AML-193 (cell line): ENCODE measurements around the gene DTX4.

Experiments
- DNase-seq, 2 experiments: peaks; one replicate each; lab custom pipeline; 2025; lab: John Stamatoyannopoulos, UW

The DTX4 gene

DNA sequence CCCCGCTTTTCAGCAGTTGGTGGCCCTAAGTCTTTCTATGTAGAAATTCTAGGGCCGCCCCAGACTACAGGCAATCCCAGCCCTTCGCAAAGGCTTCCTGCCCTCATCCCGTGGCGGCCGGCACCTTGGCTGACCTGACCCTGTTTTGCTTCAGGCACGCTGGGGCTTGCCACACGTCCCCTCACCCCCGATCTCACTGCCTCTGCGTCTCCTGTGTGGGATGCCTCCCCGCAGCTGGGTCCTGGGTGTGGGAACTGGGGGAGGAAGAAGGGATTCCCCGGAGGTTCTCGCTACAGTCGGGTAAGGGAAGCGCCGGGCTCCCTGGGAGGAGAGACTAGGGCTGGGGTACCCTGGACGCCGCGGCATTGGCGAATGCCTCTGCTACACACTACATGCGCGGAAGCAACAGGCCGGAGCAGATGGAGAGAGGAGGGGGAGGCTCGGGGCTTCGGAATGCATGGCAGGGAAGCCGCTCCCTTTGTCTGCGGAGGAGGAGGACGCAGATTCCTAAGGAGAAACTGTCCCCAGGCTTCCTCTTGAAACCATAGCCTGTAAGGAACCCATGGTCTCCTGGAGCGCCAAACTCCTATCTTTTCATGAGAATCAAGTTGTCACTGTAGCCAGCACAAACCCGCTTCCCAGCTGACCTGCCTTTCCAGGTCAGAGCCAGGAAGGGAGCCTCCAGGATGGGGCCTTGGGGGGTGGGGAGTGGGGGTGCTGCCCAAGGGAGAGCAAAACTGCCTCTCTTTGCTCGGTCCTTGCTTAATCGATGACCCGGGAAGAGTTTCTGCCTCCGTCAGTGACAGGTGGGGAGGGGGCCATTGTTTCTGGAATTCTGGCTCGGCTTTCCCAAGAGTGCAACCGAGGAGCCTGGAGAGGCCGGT lies 1.4 kb downstream of the DTX4 start:
- no peak for DNase-seq

DNA sequence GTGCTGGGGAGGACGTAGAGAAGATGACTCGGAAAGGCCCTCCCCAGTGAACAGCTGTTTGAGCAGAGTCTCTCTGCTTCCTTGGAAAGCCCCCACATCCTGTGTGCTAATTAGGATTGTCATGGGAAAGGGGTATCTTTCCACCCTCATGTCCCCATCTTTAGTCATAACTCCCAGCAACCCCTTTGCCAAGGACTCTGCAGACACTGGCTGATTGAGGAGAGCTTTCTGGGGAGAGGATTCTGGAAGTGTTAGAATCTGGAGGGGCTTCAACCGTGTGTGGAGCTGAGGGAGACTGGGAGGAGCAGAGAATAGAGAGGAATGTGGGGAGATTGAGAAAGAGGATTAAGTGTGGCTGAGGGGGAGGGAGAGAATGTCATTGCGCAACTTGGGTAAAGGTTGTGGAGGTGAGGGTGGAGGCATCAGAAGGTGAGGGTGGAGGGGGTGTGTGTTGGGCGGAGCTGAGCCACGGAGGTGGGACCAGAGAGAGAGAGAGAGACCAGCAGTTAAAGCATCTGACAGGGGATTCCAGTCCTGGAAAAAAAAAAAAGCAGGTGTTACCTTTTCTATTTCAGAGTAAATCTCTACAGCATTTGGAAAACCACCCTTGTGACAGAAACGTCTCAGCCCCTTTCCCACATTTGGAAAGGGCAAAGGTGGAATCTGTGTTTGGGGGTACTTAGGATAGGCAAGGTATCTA lies 2.2 kb downstream of the DTX4 start:
- no peak for DNase-seq

DNA sequence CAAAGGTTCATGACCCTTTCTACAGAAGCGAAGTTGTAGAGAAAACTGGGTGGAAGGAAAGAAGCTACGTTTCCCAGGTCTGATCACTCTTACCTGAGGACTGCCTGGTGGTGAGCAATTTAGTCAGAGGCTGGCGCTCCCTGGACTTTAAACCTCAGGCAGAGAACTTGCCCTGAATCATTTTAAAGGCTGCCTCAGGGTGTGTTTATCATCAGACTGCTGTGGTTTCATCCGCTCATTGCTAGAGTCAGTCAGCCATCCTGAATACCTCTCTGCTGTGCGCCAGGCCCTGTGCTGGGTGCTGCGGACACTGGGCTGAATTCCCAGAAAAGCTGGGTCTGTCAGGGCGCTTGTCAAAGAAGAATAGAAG lies 2.7 kb downstream of the DTX4 start:
- no peak for DNase-seq

DNA sequence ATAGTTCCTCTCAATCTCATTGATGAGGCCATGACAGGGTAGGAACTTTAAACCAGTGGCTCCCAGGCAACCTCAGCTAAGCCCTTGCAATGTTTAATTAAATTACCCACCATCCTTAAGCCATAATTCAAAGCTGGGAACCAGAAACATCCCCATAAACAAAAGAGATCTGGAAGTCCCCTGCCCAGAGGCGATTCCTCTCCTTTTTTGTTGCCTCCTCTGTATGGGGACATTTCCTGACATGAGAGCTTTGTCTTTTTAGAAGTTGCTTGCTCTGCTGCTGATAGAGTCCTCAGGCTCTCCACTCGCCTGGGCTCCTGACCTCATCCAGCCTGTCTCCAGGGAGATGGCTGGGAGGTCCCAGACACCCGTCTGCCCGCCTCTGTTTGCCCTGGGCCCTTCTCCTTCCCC lies 3.2 kb downstream of the DTX4 start:
- DNase-seq = no peak

DNA sequence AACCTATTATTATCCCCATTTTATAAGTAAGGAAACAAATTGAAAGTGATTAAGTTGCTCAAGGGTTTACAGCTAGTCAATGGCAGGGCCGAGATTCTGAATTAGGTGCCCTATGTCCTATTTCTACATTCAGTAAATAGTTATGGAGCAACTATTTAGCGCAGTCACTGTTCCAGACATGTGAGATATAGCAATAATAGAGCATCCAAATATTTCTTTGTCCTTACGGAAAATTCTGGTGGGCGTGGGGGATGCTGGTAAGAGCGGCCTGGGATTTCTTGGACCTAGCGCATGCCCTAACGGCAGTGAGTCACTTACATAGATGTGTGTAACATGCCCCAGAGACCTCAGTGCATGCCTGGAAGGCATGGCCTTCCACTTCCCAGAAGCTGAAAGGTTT lies 4.4 kb downstream of the DTX4 start:
- no peak for DNase-seq

DNA sequence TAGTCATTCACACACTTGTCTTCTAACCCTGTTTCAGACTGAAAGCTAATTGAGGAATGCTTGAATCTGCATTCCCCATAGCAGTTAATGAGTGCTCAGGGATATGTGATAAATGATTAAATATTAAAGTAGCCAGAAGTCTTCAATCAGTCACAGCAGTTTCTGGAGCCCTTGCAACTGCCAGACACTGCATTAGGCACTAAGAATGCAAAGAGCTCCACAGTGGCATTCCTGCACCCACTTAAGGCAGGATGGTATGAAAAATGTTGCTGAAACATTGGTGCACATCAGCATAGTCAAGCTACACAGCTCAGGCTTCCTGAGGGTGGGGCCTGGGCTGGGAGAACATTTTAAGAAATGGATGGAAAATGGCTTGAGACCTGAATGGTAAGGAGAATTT lies 6.5 kb downstream of the DTX4 start:
- no peak for DNase-seq

DNA sequence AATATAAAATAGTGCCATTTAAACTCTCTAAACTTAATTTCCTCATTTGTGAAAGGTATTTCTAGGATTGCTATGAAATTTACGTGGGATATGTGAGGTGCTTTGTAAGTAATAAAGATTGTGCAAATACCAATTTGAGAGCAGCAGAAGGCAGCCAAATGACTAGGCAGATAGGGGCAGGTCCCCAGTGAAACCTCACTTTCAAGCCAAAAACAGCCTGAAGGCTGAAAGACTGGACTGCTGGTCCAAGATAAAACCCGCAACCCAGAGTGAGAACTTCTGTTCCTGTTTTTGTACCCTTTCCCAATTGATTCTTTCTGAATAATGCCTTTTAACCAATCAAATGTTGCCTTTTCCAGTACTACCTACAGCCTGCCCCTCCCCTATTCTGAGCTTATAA lies 7.2 kb downstream of the DTX4 start:
- no peak for DNase-seq

DNA sequence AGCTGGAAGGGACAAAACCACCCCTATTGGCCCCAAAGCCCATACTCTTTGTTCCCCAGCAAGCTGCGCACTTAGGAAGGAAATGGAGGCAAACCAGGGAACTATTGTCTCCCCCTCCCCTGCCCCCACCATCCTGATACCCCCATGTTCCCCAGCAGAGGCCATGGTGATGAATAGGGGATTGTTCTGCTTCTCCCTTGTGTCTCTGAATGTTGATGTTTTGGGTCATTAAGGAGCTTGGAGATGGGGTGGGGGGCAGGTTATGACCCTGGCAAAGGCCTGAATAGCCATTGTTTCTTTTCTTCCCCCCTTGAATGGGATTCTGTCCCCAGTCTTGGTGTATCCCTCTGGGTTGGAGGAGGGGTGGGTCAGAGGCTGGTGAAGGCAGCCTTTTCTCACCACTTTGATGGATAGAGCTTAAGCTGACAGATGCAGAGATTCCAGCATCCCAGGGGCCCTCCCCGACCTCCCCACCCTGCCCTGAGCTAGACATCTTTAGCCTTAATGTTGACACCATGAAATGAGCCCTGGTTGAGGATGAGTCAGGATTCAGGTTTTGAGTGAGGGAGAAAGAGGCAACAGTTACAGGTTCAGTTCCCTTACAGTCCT lies 8.3 kb downstream of the DTX4 start:
- no peak for DNase-seq

DNA sequence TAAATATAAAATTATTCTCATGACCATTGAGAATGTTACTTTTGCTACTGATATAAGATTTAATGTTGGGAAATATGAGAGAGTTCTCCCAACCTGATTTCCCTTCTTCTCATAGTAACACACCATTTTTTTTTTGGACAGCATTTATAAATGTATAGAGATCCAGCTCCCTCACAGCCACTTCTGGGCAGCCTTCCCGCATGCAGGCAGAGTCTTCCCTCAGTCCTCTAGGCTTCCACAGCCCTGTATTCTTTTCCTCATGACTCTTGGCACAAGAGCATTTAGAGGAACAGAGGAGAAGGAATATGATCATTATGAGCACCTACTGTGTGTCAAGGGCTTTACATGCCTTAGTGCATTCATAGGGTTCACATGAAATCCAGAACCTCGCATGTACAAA lies 9.0 kb downstream of the DTX4 start:
- no peak for DNase-seq

DNA sequence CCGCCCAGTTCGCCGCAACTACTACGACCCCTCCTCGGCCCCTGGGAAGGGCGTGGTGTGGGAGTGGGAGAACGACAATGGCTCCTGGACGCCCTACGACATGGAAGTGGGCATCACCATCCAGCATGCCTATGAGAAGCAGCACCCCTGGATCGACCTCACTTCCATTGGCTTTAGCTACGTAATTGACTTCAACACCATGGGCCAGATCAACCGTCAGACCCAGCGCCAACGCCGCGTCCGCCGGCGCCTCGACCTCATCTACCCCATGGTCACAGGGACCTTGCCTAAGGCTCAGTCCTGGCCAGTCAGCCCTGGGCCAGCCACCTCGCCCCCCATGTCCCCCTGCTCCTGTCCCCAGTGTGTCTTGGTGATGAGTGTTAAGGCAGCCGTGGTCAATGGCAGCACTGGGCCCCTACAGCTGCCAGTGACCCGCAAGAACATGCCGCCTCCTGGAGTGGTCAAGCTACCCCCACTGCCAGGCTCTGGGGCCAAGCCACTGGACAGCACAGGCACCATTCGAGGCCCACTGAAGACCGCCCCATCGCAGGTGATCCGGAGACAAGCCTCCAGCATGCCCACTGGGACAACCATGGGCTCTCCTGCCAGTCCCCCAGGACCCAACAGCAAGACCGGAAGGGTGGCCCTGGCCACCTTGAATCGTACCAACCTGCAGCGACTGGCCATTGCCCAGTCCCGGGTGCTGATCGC lies 10.0 kb downstream of the DTX4 start:
- DNase-seq = no peak

DNA sequence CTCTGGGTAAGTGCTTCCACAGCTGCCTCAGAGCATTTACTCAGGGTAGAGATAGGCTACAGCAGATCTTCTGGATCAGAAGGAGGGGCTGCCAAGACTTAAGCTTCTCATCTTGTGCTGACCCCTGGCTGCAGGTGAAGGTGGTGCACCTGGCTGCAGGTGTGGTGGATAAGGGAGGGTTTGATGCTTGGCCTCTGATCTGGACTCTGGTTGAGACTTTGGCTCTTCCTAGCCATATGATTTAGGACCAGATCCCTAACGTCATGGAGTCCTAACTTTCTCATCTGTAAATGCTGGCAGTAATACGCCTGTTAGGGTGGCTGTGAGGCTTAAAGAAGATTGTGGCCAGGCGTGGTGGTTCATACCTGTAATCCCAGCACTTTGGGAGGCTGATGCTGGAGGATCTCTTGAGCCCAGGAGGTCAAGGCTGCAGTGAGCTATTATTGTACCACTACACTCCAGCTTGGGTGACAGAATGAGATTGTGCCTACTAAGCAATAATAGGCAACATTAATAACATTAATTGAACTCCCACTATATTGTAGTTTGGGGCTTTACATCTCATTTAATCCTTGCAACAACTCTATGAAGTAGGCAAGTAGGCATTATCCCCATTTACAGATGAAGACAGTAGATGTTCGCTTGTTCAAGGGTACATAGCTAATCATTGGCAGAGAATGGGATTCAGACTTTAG lies 10.7 kb downstream of the DTX4 start:
- DNase-seq = no peak

DNA sequence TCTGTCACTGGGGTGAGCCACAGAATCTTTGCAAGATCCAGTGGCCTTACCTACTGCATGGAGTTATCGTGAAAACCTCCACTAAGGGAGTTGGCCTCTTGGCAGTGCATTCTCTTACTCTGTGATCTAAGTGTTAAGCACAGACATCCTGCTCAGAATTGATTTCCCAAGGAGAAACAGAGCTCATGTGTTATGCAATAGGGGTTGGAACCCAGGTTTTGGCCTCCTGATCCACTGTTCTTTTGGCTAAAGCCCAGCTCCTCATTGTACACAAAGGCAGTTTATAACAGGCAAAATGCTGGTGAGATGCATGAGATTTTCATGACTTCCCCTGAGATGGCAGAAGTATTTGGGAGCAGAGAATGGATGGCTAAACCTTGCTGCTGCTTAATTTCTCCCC lies 11.8 kb downstream of the DTX4 start:
- DNase-seq = no peak

DNA sequence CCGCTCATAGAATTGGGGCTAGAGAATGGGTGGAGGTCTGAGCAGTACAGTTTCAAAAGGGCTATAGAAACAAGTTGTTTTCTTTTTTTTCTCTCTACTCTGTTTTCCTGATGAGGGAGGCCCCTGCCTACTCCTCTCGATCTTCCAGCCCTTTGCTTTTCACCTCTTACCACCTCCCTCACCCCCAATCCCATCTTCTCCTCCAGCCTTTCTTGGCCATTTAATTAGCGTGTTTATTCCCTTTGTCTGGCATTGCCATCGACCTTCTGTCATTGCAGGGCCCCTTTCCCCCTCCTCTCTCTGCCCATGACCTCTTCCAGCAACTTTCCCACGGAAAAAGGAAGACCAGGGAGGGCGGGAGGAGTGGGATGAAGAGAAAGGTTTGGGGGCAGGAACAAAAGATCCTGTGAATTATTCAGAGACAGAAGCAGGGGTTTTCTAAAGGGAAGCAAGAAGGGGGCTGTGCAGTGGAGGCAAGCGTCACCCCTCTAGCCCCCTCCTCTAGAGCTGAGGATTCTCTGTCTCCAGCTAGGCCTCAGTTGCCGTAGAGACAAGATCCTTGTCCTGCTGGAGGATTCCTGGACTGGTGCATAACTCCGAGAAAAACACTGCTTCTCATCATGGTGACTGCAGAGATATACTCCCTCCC lies 12.9 kb downstream of the DTX4 start:
- DNase-seq = no peak

DNA sequence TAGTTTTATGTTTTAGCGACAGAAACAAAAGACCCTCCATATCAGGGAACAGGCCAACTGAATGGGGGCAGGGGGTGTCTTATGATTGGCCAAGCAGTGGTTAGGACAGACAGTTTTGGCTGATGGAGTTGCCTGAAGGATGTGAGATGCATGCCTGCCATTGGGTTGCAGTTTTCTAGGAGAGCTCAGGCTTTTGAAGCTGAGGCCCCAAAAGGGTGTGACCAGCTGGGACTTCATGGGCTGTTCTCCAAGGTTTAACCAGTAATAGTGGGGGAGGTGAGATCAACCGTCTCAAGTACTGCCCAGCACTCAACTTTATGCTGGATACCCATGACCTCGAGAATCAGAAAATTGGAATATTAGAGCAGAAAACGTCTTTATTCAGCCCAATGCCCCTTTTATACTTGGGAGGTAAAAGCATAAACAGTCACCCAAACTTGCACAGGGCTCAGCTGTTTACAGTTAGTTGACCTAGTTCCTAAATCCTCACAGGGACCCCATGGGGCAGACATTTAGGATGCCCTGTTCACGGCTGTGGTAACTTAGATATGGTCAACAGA lies 13.5 kb downstream of the DTX4 start:
- DNase-seq = no peak

DNA sequence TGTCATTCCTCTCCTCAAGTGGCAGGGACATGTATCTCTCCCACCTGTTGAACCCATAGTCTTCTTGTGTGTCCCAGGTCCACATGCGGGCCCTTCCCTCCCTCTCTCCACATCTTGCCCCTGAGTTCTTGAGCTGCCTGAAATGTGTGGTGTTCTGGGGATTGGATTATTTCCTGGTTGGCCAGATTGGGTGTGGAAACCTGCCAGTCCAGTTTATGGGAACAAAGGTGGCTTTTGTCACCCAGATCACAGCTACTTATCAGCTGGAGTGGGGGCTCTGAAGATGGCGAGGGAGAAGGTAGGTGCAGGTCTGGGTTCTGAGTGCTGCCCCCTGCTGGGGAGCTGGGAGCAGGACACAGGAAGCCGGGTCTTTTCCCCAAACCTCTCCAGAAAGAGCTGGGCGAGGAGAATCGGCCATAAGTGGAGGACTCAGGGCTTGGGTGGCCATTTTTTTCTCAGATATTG lies 14.2 kb downstream of the DTX4 start:
- no peak for DNase-seq

DNA sequence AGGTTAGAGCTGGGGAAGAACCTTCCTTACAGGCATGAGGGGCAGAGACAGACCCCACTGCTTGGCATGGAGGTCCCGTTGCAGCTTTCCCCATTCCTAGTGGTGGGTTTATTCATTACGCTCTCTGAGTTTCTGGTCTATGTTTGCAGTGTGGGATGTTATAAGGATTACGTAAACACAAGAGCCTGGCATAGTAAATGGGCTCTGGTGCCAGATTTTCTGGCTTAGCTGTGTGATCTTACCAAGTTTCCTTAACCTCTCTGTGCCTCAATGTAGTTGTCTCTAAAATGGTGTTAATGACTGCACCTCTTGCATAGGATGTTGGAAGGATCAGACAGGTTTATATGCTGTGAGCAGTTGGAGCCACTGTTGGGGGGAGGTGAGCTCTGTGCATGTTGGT lies 15.1 kb downstream of the DTX4 start:
- no peak for DNase-seq

DNA sequence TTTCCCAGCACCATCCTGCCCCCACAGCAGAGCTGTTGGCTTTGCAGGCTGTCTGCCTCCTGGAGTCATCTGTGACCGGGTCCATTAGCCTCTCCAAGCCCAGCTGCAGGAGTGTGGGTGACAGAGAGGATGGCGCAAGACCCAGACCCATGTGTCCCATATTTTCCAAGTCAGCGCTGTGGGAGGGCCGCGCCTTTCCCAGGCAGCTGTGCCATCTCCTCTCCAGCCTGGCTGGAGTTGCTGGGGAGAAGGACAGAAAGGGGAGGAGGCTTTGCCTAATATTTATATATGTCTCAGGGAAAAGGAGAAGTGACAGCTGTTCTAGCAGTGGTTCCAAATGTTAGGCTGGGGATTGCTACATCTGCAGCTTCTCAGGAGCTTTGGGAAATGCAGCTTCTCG lies 15.7 kb downstream of the DTX4 start:
- DNase-seq = no peak

DNA sequence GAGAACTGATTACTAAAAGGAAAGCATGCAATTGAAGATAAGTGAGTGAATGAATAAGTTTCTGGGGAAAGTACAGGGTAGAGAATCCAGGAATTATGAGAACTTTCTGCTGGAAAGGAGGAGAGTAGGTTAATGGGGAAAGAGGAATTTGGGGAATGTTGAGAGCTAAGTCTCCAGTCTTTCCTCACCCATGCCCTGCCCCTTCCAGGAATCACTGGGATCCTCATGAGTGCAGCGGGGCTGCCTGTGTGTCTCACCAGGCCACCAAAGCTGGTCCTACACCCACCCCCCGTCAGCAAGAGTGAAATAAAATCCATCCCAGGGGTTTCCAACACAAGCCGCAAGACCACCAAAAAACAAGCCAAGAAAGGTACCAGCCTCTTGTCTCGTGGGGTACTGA lies 17.0 kb downstream of the DTX4 start:
- DNase-seq = no peak

DNA sequence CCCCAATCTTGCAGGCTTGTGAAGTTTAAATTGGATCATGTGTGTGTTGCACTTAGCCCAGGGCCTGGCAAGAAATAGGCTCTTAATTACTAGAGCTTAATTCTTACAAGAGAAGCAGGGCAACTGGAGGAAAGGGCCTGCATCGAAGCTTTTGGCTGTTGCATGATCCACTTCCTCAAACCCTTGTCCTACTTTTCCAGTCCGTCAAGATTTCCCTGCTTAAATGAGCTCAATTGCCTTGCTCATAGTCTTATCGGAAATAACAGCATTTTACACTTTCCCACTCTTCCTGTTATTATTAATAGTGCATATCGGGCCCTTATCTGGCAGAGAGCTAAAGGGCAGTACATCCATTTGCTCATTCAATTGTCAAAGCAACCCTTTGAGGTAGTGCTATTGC lies 18.1 kb downstream of the DTX4 start:
- DNase-seq = no peak

DNA sequence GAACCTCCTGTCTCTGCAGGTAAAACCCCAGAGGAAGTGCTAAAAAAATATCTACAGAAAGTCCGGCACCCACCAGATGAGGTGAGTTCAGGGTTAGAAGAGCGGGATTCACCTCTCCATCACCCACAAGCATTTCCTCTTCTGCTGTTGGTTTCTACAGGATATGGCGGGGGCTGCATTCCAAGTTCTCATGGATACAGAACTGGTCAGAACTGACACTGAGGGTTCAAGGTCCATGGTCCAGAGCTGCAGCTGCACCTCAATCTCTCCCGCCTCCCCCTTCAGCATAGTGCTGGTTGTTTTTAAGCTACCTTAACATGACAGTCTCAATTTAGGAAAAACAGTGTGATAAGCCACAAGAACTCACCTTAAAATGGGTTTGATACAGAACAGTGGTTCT lies 19.2 kb downstream of the DTX4 start:
- no peak for DNase-seq

DNA sequence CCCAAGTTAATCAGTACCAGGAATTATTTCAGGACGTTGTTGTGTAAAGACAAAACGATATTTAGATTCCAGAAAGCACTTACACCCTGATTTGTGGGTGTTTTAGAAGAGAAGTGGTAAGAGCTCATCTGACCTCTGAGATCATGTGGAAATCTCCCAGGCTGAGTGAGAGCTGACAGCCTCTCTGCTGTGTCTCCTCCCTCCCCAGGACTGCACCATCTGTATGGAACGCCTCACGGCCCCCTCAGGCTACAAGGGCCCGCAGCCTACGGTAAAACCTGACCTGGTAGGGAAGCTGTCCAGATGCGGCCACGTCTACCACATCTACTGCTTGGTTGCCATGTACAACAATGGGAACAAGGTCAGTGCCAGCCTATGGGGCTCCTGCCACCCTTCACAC lies 20.0 kb downstream of the DTX4 start:
- DNase-seq = no peak
